HG03039 (cell line): ENCODE results near the gene KLRC1.
"Not testable (repeated sequence)": the region's sequence is repeated elsewhere in the genome, so short reads cannot be mapped to it uniquely, and the experiment has no call there.

Experiments
- ATAC-seq: cut with Tn5 transposase; IDR thresholded peaks from one replicate; pipeline ENCODE4 v1.9.1; 2021; ENCODE audit warnings: mild to moderate bottlenecking, moderate library complexity; ENCODE audit not compliant: unreplicated experiment

The KLRC1 gene

DNA sequence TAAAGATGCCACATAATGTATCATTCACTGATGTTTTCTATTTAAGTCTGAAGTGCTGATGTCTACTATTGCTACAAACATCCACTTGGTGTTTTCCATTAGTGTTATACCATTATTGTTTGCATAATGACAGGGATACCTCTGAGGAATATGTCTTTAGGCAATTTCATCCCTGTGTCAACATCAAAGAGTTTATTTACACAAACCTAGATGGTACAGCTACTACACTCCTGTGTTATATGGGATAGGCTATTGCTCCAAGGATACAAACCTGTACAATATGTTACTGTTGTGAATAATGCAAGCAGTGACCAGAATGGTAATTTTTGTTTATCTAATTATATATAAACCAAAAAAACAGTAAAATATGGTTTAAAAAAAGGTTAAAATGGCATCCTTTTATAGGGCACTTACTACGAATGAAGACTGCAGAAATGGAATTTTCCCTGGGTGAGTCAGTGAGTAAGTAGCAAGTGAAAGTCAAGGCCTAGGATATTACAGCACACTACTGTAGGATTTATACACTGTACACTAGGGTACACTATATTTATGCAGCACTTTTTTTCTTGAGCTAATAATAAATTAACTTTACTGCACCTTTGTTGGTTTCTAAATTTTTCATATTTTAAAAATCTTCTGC is 28.8 kb downstream of the KLRC1 start:
- ATAC-seq, result not testable (repeated sequence)

DNA sequence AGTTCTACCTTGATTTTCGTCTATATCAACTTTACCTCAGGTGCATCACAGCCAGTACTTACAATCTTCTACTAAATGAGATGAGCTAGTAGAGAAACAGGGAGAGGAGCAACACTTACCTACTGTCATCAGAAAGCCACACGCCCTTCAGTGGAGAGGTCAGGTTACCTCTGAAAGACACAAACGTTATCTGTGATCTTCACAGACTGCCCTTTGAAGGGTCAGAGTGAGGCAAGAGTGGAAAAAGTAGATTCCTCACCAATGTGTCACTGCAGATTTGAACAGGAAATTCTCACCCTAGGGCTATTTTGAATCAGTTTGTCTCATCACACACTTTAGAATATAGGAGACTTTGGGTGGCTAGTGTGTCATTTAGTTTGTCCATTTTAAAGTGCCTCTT is 31.0 kb downstream of the KLRC1 start:
- not testable (repeated sequence) for ATAC-seq

DNA sequence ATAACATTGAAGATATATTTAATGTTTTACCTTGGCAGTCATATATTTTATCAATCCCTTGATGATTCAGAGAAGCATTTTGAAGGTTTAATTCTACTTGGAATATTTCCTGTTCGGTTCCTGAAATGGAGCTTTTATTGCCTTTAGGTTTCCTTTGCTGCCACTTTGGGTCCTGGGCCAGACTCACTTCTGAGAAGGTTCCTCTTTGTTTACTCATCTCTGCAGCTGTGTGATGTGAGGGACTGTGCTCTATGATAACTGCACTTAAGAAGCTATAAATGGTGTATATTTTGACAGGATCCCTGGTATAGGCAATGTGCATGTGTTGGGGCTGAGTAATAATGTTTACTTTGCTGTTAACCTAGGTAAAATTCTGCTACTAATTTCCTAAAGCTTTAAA is 32.8 kb downstream of the KLRC1 start, which contains the start of gene KLRC3:
TSS of gene KLRC3 (minus strand) at position 262 of the 400 bp plus-strand sequence. CDS start at position 217, 45 bp downstream.
- not testable (repeated sequence) for ATAC-seq

DNA sequence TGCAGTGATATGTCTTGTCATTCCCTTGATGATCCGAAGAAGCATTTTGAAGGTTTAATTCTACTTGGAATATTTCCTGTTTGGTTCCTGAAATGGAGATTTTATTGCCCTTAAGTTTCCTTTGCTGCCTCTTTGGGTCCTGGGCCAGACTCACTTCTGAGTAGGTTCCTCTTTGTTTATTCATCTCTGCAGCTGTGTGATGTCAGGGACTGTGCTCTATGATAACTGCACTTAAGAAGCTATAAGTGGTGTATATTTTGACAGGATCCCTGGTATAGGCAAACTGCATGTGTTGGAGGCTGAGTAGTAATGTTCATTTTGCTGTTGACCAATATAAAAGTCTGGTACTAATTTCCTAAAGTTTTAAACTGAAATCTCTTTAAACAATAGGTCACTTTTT is 43.8 kb downstream of the KLRC1 start, which contains the start of gene KLRC4:
TSS of gene KLRC4 (minus strand) at position 366 of the 400 bp plus-strand sequence. CDS start at position 184, 182 bp downstream.
- ATAC-seq, result no peak

DNA sequence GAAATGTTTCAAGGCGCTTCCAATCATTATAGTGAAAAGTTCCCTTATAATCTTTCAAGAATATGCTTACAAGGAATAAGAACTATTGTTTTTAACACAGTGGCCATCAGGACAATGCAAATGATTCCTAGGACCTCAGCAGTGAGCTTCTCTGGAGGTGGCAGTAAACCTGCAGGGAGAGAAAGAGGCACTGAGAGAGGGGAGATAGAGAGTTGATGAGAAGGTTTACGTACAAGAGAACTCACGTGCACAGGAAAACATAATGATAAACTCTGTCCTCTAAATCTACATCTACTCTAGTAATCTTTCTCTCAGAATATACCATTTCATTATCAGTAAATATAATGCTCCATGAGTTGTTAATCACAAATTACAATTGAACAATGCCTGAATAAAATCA is 44.3 kb downstream of the KLRC1 start:
- no peak for ATAC-seq

DNA sequence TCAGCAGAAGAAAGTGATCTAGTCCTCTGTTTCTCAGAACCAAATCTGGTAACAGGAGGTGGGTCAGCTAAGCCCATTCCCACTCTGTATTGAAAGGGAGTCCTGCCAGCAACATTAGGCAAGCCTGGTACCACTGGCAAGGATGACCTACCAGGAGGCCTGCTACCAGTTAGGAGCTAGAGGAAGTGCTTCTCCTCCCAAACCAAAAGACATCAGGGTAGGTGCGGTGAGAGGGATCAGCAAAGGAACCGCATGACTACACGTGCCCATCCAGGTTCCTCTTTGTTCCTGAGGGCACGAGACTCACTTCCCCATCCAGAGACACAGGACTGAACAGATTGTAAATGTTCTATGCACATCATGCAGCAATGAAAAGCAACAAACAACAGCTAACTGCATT is 46.5 kb downstream of the KLRC1 start:
- no peak for ATAC-seq

DNA sequence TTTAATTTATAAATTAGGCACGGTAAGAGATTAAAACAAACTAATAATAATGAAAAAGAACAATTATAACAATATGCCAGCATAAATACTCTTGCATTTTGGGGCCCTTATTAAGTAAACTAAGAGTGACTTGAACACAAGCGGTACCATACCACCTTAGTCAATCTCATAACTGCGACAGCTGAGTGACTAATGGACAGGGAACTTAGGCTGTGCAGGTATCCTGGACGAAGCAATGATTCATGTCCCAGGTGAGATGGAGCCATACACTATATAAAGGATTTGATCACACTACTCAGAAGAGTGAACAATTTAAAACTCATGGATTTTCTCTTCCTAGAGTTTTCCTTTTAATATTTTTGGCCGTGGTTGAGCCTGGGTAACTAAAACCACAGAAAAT is 47.9 kb downstream of the KLRC1 start:
- ATAC-seq, result no peak

DNA sequence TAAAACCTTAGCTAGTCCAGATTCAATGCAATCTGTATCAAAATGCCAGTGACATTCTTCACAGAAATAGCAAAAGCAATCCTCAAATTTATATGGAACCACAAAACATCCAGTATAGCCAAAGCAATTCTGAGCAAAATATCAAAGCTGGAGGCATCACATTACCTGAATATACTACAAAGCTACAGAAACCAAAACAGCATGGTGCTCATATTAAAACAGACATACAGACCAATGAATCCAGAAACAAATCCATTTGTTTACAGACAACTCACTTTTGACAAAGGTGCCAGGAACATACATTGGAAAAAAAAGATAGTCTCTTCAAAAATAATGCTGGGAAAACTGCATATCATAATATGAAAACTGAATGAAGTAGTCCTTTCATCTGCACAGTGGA is 48.4 kb downstream of the KLRC1 start:
- no peak for ATAC-seq

DNA sequence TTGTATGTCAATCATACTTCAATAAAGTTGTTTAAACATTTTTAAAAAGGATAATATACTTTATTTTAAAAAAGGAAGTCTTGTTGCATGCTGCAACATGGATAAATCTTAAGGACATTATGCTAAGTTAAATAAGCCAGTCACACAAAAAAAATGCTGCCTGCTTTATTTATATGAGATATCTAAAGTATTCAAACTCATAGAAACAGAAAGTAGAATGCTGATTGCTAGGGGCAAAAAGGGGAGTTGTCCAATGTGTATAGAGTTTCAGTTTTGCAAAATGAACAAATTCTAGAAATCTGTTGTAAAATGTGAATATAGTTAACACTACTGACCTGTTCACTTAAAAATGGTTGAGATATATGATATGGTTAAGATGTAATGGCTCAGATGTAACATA is 52.3 kb downstream of the KLRC1 start:
- no peak for ATAC-seq

DNA sequence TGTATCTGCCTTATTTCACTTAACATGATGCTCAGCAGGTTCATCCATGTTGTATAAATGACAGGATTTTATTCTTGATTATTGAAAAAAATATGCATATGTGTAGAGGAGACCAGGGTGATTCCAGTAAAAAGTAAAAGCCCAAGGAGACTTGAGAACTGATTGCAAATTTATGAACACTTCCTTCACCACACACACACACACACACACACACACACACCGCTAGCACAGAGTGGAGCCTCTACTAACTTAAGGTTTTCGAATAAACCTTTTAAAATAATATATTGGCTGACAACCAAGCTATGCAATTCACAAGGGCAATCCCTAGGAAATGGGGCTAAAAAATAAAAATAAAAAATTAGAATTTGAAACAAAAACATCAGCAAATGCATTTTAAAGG is 55.0 kb downstream of the KLRC1 start:
- ATAC-seq, result no peak

DNA sequence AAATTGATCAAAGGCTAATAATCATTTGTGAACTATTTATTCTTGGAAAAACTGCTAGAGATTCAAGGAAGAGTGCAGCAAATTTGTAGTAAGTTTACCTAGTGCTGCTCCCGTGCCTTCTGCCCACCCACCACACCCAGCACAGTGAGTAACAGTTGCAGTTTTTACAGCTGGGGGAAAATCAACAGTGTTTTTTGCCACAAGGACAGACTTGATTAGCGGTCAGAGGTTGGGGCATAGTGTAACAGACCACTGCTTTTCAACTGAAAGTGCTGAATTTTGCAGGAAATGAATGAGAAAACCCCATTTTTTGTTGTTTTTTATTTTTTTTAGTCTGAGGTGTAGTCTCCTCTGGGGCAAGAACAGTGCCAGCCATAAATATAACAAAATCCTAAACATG is 55.9 kb downstream of the KLRC1 start:
- no peak for ATAC-seq

DNA sequence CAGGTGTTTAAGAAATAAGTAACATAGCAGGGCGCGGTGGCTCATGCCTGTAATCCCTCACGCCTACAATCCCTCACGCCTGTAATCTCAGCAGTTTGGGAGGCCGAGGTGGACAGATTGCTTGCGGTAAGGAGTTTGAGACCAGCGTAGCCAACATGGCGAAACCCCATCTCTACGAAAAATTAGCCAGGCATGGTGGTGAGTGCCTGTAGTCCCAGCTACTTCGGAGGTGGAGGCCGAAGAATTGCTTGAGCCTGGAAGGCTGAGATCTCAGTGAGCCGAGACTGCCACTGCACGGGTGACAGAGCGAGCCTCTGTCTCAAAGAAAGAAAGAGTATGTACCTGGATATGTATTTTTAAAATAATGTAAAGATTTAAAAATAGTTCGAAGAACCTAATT is 57.0 kb downstream of the KLRC1 start:
- ATAC-seq, result not testable (repeated sequence)
